Activated CD4-positive, alpha-beta memory T cell treated with anti-CD3 and anti-CD28 coated beads, Interleukin-2, amount 10 ng/mL, durations not matched to agents 7 days and 5 days (primary cell): Measurements from ENCODE around the gene MYPOP. TPM values are rescaled to one million over a fixed set of nuclear protein-coding genes. Genes with fewer than 3 reads are reported as not detected.
"Not testable (repeated sequence)": the region's sequence is repeated elsewhere in the genome, so short reads cannot be mapped to it uniquely, and the experiment has no call there.

Source experiments
- CTCF ChIA-PET: fragments of 350-600 bp; sonication (Branson Sonifier 250); formaldehyde crosslinking; loops from one replicate; lab custom pipeline; 2021; ENCODE audit warnings: antibody characterized with exemption, inconsistent platforms; lab: Charles Lee
- POLR2A ChIA-PET: fragments of 350-600 bp; sonication (Branson Sonifier 250); formaldehyde crosslinking; loops from one replicate; lab custom pipeline; 2021; ENCODE audit warnings: antibody characterized with exemption; lab: Charles Lee
- DNase-seq: peaks from one replicate; pipeline ENCODE4 v3.0.0-alpha.2; 2020
- H3K27ac Mint-ChIP-seq: one replicate; pipeline ENCODE4 v1.8.0; 2021; ENCODE audit warnings: mild to moderate bottlenecking, mixed read lengths
- H3K27me3 Mint-ChIP-seq: one replicate; pipeline ENCODE4 v1.8.0; 2021; ENCODE audit warnings: mixed read lengths
- H3K36me3 Mint-ChIP-seq: one replicate; pipeline ENCODE4 v1.8.0; 2021; ENCODE audit warnings: low read depth, mixed read lengths
- H3K4me1 Mint-ChIP-seq: one replicate; pipeline ENCODE4 v1.8.0; 2021; ENCODE audit warnings: mixed read lengths
- H3K4me3 Mint-ChIP-seq: one replicate; pipeline ENCODE4 v1.8.0; 2021; ENCODE audit warnings: mild to moderate bottlenecking, mixed read lengths
- H3K9me3 Mint-ChIP-seq: one replicate; pipeline ENCODE4 v1.8.0; 2021; ENCODE audit warnings: mixed read lengths
- total RNA-seq, 2 experiments: library from RNA; stranded (reverse); gene quantifications; one replicate each; pipeline ENCODE4 v1.2.3, GENCODE V29; 2021

Gene MYPOP
- total RNA-seq, 2 experiments from 2014 or later, result 12.5 to 12.9 TPM

- Mint-ChIP-seq H3K9me3 (no peaks in the 10 kb centered on the region), H3K36me3 (peaks cover 25% of the 10 kb centered on the region), H3K4me3 (peak overlapping the region; percentile 98), H3K27me3 (peaks cover 2% of the 10 kb centered on the region), H3K4me1 (peaks cover 26% of the 10 kb centered on the region), H3K27ac (peak overlapping the region; percentile 82)
- CTCF ChIA-PET, result interaction anchor here (0.6 to 2.9 kb wide), 19 partner anchors 12 to 257 kb away, joined by 3 to 17 read pairs (median 6); partner anchors contain the start of genes CCDC61, FOXA3, IRF2BP1 and NANOS2
- POLR2A ChIA-PET, result interaction anchor here (0.7 to 4.0 kb wide), 16 partner anchors 8 to 185 kb away, joined by 3 to 34 read pairs (median 6); partner anchors contain the start of genes CCDC61, IRF2BP1, NANOS2 and SIX5
- DNase-seq, result peak; percentile 100
These were observed 525 bp upstream of the MYPOP start for GRCh38 chr19:45902651-45903625.

- no peaks in the 10 kb centered on the region for H3K27me3 Mint-ChIP-seq
- H3K36me3 Mint-ChIP-seq, result peaks cover 25% of the 10 kb centered on the region
- DNase-seq, result peak; percentile 44
- no peaks in the 10 kb centered on the region for H3K9me3 Mint-ChIP-seq
- H3K4me3 Mint-ChIP-seq, result peak overlapping the region; percentile 51
- POLR2A ChIA-PET, result interaction anchor here (1.6 to 4.0 kb wide), 5 partner anchors 9 to 94 kb away, joined by 5 to 34 read pairs (median 16); partner anchors contain the start of genes CCDC61 and IRF2BP1
- CTCF ChIA-PET, result interaction anchor here (0.9 to 2.9 kb wide), 3 partner anchors 15 to 132 kb away, joined by 4 to 12 read pairs (median 6); partner anchors contain the start of genes IRF2BP1 and SIX5
- H3K4me1 Mint-ChIP-seq, result peaks cover 26% of the 10 kb centered on the region
- no peak overlapping the region for H3K27ac Mint-ChIP-seq
These were observed 941 bp downstream of the MYPOP start for GRCh38 chr19:45901432-45901911.

- Mint-ChIP-seq H3K9me3 (no peaks in the 10 kb centered on the region), H3K4me1 (peaks cover 26% of the 10 kb centered on the region), H3K36me3 (peaks cover 25% of the 10 kb centered on the region), H3K27ac (no peak overlapping the region), H3K27me3 (no peaks in the 10 kb centered on the region), H3K4me3 (peak overlapping the region; percentile 49)
- no peak for DNase-seq
- CTCF ChIA-PET, result interaction anchor here (0.6 to 1.3 kb wide), 3 partner anchors 9 to 131 kb away, joined by 3 to 6 read pairs (median 4); partner anchors contain the start of genes IRF2BP1 and SIX5
- POLR2A ChIA-PET, result interaction anchor here (1.6 to 4.0 kb wide), 3 partner anchors 13 to 18 kb away, joined by 5 to 34 read pairs (median 29); partner anchors contain the start of gene IRF2BP1
These were observed 1.5 kb downstream of the MYPOP start for GRCh38 chr19:45900738-45901431.

- Mint-ChIP-seq H3K27me3 (no peaks in the 10 kb centered on the region), H3K27ac (peak overlapping the region; percentile 42), H3K9me3 (no peaks in the 10 kb centered on the region), H3K36me3 (peaks cover 31% of the 10 kb centered on the region), H3K4me1 (peaks cover 26% of the 10 kb centered on the region), H3K4me3 (peak overlapping the region; percentile 49)
- CTCF ChIA-PET, result interaction anchor here (0.6 to 1.3 kb wide), 2 partner anchors 9 to 131 kb away, joined by 3 to 6 read pairs; partner anchors contain the start of gene SIX5
- DNase-seq, result no peak
- POLR2A ChIA-PET, result interaction anchor here (3.8 to 4.0 kb wide), 2 partner anchors 15 to 19 kb away, joined by 29 to 34 read pairs; partner anchors contain the start of gene IRF2BP1
These were observed 2.4 kb downstream of the MYPOP start for GRCh38 chr19:45899919-45900589.

- Mint-ChIP-seq H3K27ac (no peak overlapping the region), H3K4me3 (no peak overlapping the region), H3K27me3 (no peaks in the 10 kb centered on the region), H3K9me3 (no peaks in the 10 kb centered on the region), H3K4me1 (peaks cover 29% of the 10 kb centered on the region), H3K36me3 (peaks cover 33% of the 10 kb centered on the region)
- POLR2A ChIA-PET, result no interaction called here
- CTCF ChIA-PET, result no interaction called here
- DNase-seq, result no peak
These were observed 3.2 kb downstream of the MYPOP start for GRCh38 chr19:45899253-45899652.

GRCh38 chr19:45897261-45897812, 5.1 kb downstream of the MYPOP start:
- no peak overlapping the region for H3K4me3 Mint-ChIP-seq
- POLR2A ChIA-PET, result no interaction called here

GRCh38 chr19:45895983-45896599, 6.3 kb downstream of the MYPOP start:
- Mint-ChIP-seq H3K4me1 (peaks cover 22% of the 10 kb centered on the region), H3K36me3 (peaks cover 30% of the 10 kb centered on the region)
- H3K9me3 Mint-ChIP-seq, DNase-seq, H3K27me3 Mint-ChIP-seq, H3K27ac Mint-ChIP-seq, CTCF ChIA-PET, POLR2A ChIA-PET, H3K4me3 Mint-ChIP-seq: not testable (repeated sequence)

More at GRCh38 chr19:45897261-45897812, 5.1 kb downstream of the MYPOP start:
- peaks cover 33% of the 10 kb centered on the region for H3K36me3 Mint-ChIP-seq
- CTCF ChIA-PET, result no interaction called here
- H3K27ac Mint-ChIP-seq, result no peak overlapping the region
- no peak for DNase-seq
- no peaks in the 10 kb centered on the region for H3K27me3 Mint-ChIP-seq
- H3K4me1 Mint-ChIP-seq, result peaks cover 27% of the 10 kb centered on the region
- H3K9me3 Mint-ChIP-seq, result no peaks in the 10 kb centered on the region

- Mint-ChIP-seq H3K9me3 (no peaks in the 10 kb centered on the region), H3K4me3 (no peak overlapping the region), H3K36me3 (peaks cover 27% of the 10 kb centered on the region), H3K27ac (no peak overlapping the region), H3K27me3 (no peaks in the 10 kb centered on the region), H3K4me1 (peaks cover 17% of the 10 kb centered on the region)
- no peak for DNase-seq
- ChIA-PET POLR2A (interaction anchor here (0.8 to 0.9 kb wide), 2 partner anchors 8 to 10 kb away, joined by 3 read pairs; partner anchors contain the start of gene IRF2BP1), CTCF (no interaction called here)
These were observed 6.9 kb downstream of the MYPOP start for GRCh38 chr19:45895519-45895972.

GRCh38 chr19:45890877-45891276, 11.5 kb downstream of the MYPOP start:
- H3K27ac Mint-ChIP-seq, result no peak overlapping the region
- DNase-seq, result no peak
- peaks cover 8% of the 10 kb centered on the region for H3K36me3 Mint-ChIP-seq
- ChIA-PET POLR2A (interaction anchor here (3.3 kb wide), 1 partner anchor 12 kb away, joined by 12 read pairs; the partner anchor contains the start of gene MYPOP), CTCF (no interaction called here)
- no peak overlapping the region for H3K4me3 Mint-ChIP-seq
- H3K27me3 Mint-ChIP-seq, result no peaks in the 10 kb centered on the region
- H3K9me3 Mint-ChIP-seq, result no peaks in the 10 kb centered on the region
- H3K4me1 Mint-ChIP-seq, result peaks cover 17% of the 10 kb centered on the region

- Mint-ChIP-seq H3K4me3 (no peak overlapping the region), H3K27ac (no peak overlapping the region), H3K9me3 (no peaks in the 10 kb centered on the region), H3K27me3 (no peaks in the 10 kb centered on the region), H3K4me1 (peaks cover 19% of the 10 kb centered on the region), H3K36me3 (no peaks in the 10 kb centered on the region)
- DNase-seq, result no peak
- ChIA-PET CTCF (no interaction called here), POLR2A (no interaction called here)
These were observed 13.1 kb downstream of the MYPOP start for GRCh38 chr19:45889210-45889885.
